Upper lobe of left lung (tissue), 4 donors: Measurements from ENCODE around the gene ANKRD17.

Experiments
- CTCF ChIP-seq, 6 experiments: fragments of 450-650 bp in 4 of 6; fragments of 200-600 bp in 2 of 6; sonication (generic) in 2 of 6; IDR thresholded peaks; one replicate each; pipeline ENCODE4 v1.5.1; 2016 to 2019; ENCODE audit warnings: antibody characterized with exemption in 6 of 6
- EP300 ChIP-seq, 4 donors: sonication (generic); formaldehyde crosslinking; IDR thresholded peaks; one replicate each; pipeline ENCODE4 v1.5.1; 2017; ENCODE audit warnings: antibody characterized with exemption in 4 of 4, control low read depth in 2 of 4
- POLR2A ChIP-seq, 4 donors: fragments of 450-650 bp; IDR thresholded peaks; one replicate each; pipeline ENCODE4 v1.5.1; 2016 to 2017; ENCODE audit warnings: antibody characterized with exemption in 4 of 4, mild to moderate bottlenecking in 2 of 4
- POLR2AphosphoS5 ChIP-seq, 2 donors: sonication (generic); formaldehyde crosslinking; IDR thresholded peaks; one replicate each; pipeline ENCODE4 v1.5.1; 2017; ENCODE audit warnings: antibody characterized with exemption in 2 of 2

DNA sequence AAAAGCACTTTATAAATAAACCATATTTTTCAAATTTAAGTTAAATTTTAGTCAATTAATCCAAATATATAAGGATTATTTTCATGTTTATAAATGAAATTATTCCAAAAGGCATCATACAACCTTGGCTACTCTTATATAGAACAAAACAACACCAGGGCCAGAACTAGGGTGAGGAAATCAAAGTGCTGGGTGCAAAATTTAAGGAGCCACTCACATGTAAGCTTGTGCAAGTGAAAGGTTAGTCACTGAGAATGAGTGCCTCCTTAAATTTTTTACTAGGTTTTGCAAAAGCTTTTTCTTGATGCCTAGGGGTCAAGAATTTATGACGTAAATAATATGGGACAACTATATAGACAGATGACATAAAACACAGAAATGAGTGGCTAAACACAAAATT lies 105.7 kb downstream of the ANKRD17 start:
- no peak for TF ChIP-seq POLR2A (IDR thresholded peaks at IDR 0.05)
- no peak for TF ChIP-seq EP300 (IDR thresholded peaks at IDR 0.05)
- TF ChIP-seq POLR2AphosphoS5 (IDR thresholded peaks at IDR 0.05) = no peak
- no peak for TF ChIP-seq CTCF (IDR thresholded peaks at IDR 0.05)
